Naive B cell (primary cell): ENCODE results near the gene KLHL21. TPM values are rescaled to one million over a fixed set of nuclear protein-coding genes. Genes with fewer than 3 reads are reported as not detected.

Experiments used
- ATAC-seq, 2 donors: fragments of 150-1000 bp; cut with Tn5 transposase; 2 replicates each; pipeline ENCODE4 v1.10.0; 2021; ENCODE audit warnings: low read depth in 2 of 2, mild to moderate bottlenecking in 2 of 2, moderate library complexity in 2 of 2
- DNase-seq: peaks from one replicate; pipeline ENCODE4 v3.0.0; 2022
- H3K27ac Mint-ChIP-seq, 6 donors: one replicate each; pipeline ENCODE4 v1.8.0; 2020 to 2022; ENCODE audit warnings: mild to moderate bottlenecking in 6 of 6, mixed read lengths in 6 of 6, moderate library complexity in 5 of 6, inconsistent platforms in 2 of 6
- H3K27me3 Mint-ChIP-seq, 3 donors: one replicate each; pipeline ENCODE4 v1.8.0; 2021 to 2022; ENCODE audit warnings: mixed read lengths in 3 of 3, mild to moderate bottlenecking in 1 of 3
- H3K36me3 Mint-ChIP-seq, 2 donors: one replicate each; pipeline ENCODE4 v1.8.0; 2020 to 2022; ENCODE audit warnings: mixed read lengths in 2 of 2, inconsistent platforms in 1 of 2, mild to moderate bottlenecking in 1 of 2
- H3K4me1 Mint-ChIP-seq, 3 donors: one replicate each; pipeline ENCODE4 v1.8.0; 2020 to 2022; ENCODE audit warnings: mixed read lengths in 3 of 3, inconsistent platforms in 1 of 3, mild to moderate bottlenecking in 1 of 3, moderate library complexity in 1 of 3
- H3K4me3 Mint-ChIP-seq, 8 donors: one replicate each; pipeline ENCODE4 v1.8.0; 2020 to 2022; ENCODE audit warnings: mild to moderate bottlenecking in 8 of 8, mixed read lengths in 8 of 8, moderate library complexity in 8 of 8, inconsistent platforms in 2 of 8
- H3K9me3 Mint-ChIP-seq, 7 donors: one replicate each; pipeline ENCODE4 v1.8.0; 2020 to 2022; ENCODE audit warnings: mixed read lengths in 7 of 7, mild to moderate bottlenecking in 5 of 7, inconsistent platforms in 2 of 7, moderate library complexity in 1 of 7
- polyA plus RNA-seq, 6 donors: library from polyadenylated mRNA; unstranded; fragments of 300-500 nt; fragmentation: Illumina TruSeq; gene quantifications; one replicate each; pipeline ENCODE4 v1.2.3, GENCODE V29; 2021; ENCODE audit warnings: low read depth in 6 of 6

KLHL21 gene
- polyA plus RNA-seq, 6 donors from 2014 or later, result 9.7 to 17.9 (median 10.5) TPM

GRCh38 chr1:6580593-6581409 lies 21.9 kb downstream of the KLHL21 start:
- Mint-ChIP-seq H3K4me1 (peaks cover 24 to 49% (median 48%) of the 10 kb centered on the region in 3 donors), H3K27ac (peak overlapping the region; percentile 97 to 100 (median 98)), H3K27me3 (no peaks in the 10 kb centered on the region)

GRCh38 chr1:6580119-6580592 lies 22.5 kb downstream of the KLHL21 start:
- H3K27me3 Mint-ChIP-seq, result no peaks in the 10 kb centered on the region
- DNase-seq (peak; percentile 35), ATAC-seq (peak; percentile 32 to 34)
- H3K4me1 Mint-ChIP-seq, result peaks cover 24 to 49% (median 46%) of the 10 kb centered on the region in 3 donors
- H3K9me3 Mint-ChIP-seq, result no peaks in the 10 kb centered on the region
- H3K36me3 Mint-ChIP-seq, result no peaks in the 10 kb centered on the region
- H3K4me3 Mint-ChIP-seq, result peak overlapping the region; percentile 84 to 99 (median 98)
- H3K27ac Mint-ChIP-seq, result peak overlapping the region; percentile 97 to 100 (median 98)

More at GRCh38 chr1:6580593-6581409, 21.9 kb downstream of the KLHL21 start:
- ATAC-seq (no peak), DNase-seq (no peak)
- Mint-ChIP-seq H3K9me3 (no peaks in the 10 kb centered on the region), H3K36me3 (no peaks in the 10 kb centered on the region), H3K4me3 (peak overlapping the region; percentile 84 to 99 (median 98))

GRCh38 chr1:6579374-6580118 lies 23.1 kb downstream of the KLHL21 start, which contains the start of gene ZBTB48:
TSS of gene ZBTB48 (plus strand) at chr1:6579994. CDS start at chr1:6580610, 616 bp downstream.
- peak within 1 kb of the TSS; percentile 97 to 100 (median 98) for H3K27ac Mint-ChIP-seq
- peak; percentile 96 to 97 for ATAC-seq
- no peaks in the 10 kb centered on the region for H3K36me3 Mint-ChIP-seq
- H3K27me3 Mint-ChIP-seq, result no peaks in the 10 kb centered on the region
- H3K9me3 Mint-ChIP-seq, result no peaks in the 10 kb centered on the region
- DNase-seq, result peak; percentile 97
- peak within 1 kb of the TSS; percentile 84 to 99 (median 98) for H3K4me3 Mint-ChIP-seq
- peaks cover 22 to 43% (median 40%) of the 10 kb centered on the region in 3 donors for H3K4me1 Mint-ChIP-seq

GRCh38 chr1:6578624-6579373 lies 23.9 kb downstream of the KLHL21 start:
- Mint-ChIP-seq H3K27me3 (no peaks in the 10 kb centered on the region), H3K4me1 (peaks cover 19 to 41% (median 36%) of the 10 kb centered on the region in 3 donors), H3K27ac (peak overlapping the region; percentile 97 to 100 (median 98)), H3K36me3 (no peaks in the 10 kb centered on the region), H3K4me3 (peak overlapping the region; percentile 5 to 99 (median 97)), H3K9me3 (no peaks in the 10 kb centered on the region)
- ATAC-seq, result no peak
- no peak for DNase-seq

GRCh38 chr1:6577831-6578525 lies 24.7 kb downstream of the KLHL21 start:
- H3K36me3 Mint-ChIP-seq, result no peaks in the 10 kb centered on the region
- peaks cover 19 to 41% (median 36%) of the 10 kb centered on the region in 3 donors for H3K4me1 Mint-ChIP-seq
- no peaks in the 10 kb centered on the region for H3K9me3 Mint-ChIP-seq
- H3K27me3 Mint-ChIP-seq, result peaks cover 0 to 3% (median 2%) of the 10 kb centered on the region in 3 donors
- ATAC-seq (no peak), DNase-seq (no peak)
- H3K27ac Mint-ChIP-seq, result peak overlapping the region in 2 of 6 donors; percentile 23 to 75
- H3K4me3 Mint-ChIP-seq, result peak overlapping the region in 2 of 8 donors; percentile 25 to 84

- H3K27ac Mint-ChIP-seq, result no peak overlapping the region
- no peaks in the 10 kb centered on the region for H3K9me3 Mint-ChIP-seq
- ATAC-seq (no peak), DNase-seq (no peak)
- peaks cover 0 to 12% (median 11%) of the 10 kb centered on the region in 3 donors for H3K4me1 Mint-ChIP-seq
- H3K27me3 Mint-ChIP-seq, result peaks cover 5 to 20% (median 15%) of the 10 kb centered on the region in 3 donors
- H3K4me3 Mint-ChIP-seq, result no peak overlapping the region
- no peaks in the 10 kb centered on the region for H3K36me3 Mint-ChIP-seq
Observed at GRCh38 chr1:6574818-6575217, 27.9 kb downstream of the KLHL21 start.

- no peak overlapping the region for H3K4me3 Mint-ChIP-seq
- no peak overlapping the region for H3K27ac Mint-ChIP-seq
- H3K9me3 Mint-ChIP-seq, result peaks cover 0 to under 1% (median 0%) of the 10 kb centered on the region in 7 donors
- DNase-seq (no peak), ATAC-seq (no peak)
- peaks cover 0 to 5% (median 4%) of the 10 kb centered on the region in 3 donors for H3K4me1 Mint-ChIP-seq
- no peaks in the 10 kb centered on the region for H3K36me3 Mint-ChIP-seq
- peaks cover 5 to 24% (median 22%) of the 10 kb centered on the region in 3 donors for H3K27me3 Mint-ChIP-seq
Observed at GRCh38 chr1:6574025-6574620, 28.5 kb downstream of the KLHL21 start.

- Mint-ChIP-seq H3K27ac (no peak overlapping the region), H3K36me3 (no peaks in the 10 kb centered on the region), H3K9me3 (peaks cover 0 to 3% (median 0%) of the 10 kb centered on the region in 7 donors), H3K4me3 (peak overlapping the region in 1 of 8 donors; percentile 21), H3K27me3 (peaks cover 5 to 33% (median 31%) of the 10 kb centered on the region in 3 donors), H3K4me1 (no peaks in the 10 kb centered on the region)
- no peak for ATAC-seq
- no peak for DNase-seq
Observed at GRCh38 chr1:6572653-6573383, 29.9 kb downstream of the KLHL21 start.

GRCh38 chr1:6570987-6571386 lies 31.7 kb downstream of the KLHL21 start:
- H3K4me3 Mint-ChIP-seq, result peak overlapping the region in 1 of 8 donors; percentile 25
- DNase-seq, result no peak
- no peaks in the 10 kb centered on the region for H3K36me3 Mint-ChIP-seq
- H3K27me3 Mint-ChIP-seq, result peaks cover 5 to 34% (median 31%) of the 10 kb centered on the region in 3 donors
- no peaks in the 10 kb centered on the region for H3K4me1 Mint-ChIP-seq
- no peak overlapping the region for H3K27ac Mint-ChIP-seq
- H3K9me3 Mint-ChIP-seq, result peaks cover 0 to 3% (median 0%) of the 10 kb centered on the region in 7 donors
- no peak for ATAC-seq

GRCh38 chr1:6570100-6570499 lies 32.6 kb downstream of the KLHL21 start:
- no peaks in the 10 kb centered on the region for H3K36me3 Mint-ChIP-seq
- H3K4me1 Mint-ChIP-seq, result no peaks in the 10 kb centered on the region
- no peak overlapping the region for H3K27ac Mint-ChIP-seq
- peaks cover 5 to 34% (median 31%) of the 10 kb centered on the region in 3 donors for H3K27me3 Mint-ChIP-seq
- no peak overlapping the region for H3K4me3 Mint-ChIP-seq
- no peak for ATAC-seq
- DNase-seq, result no peak
- H3K9me3 Mint-ChIP-seq, result peaks cover 0 to 3% (median 0%) of the 10 kb centered on the region in 7 donors

- DNase-seq, result no peak
- Mint-ChIP-seq H3K4me1 (no peaks in the 10 kb centered on the region), H3K9me3 (peaks cover 0 to 3% (median 0%) of the 10 kb centered on the region in 7 donors), H3K4me3 (no peak overlapping the region), H3K27me3 (peaks cover 5 to 34% (median 31%) of the 10 kb centered on the region in 3 donors), H3K27ac (no peak overlapping the region), H3K36me3 (no peaks in the 10 kb centered on the region)
- ATAC-seq, result no peak
Observed at GRCh38 chr1:6569033-6569432, 33.6 kb downstream of the KLHL21 start.
